HCT116 (cell line): ENCODE results near the gene MYO1B. TPM values are rescaled to one million over a fixed set of nuclear protein-coding genes. Genes with fewer than 3 reads are reported as not detected.

Experiments
- ATAC-seq: fragments of 200-7000 bp; cut with Tn5 transposase; 2 replicates; pipeline ENCODE4 v1.9.1; 2020; ENCODE audit warnings: mild to moderate bottlenecking, moderate library complexity
- BruUV-seq: library from RNA; stranded (reverse); fragments of 400-500 nt; replicated peaks from 2 replicates; lab custom pipeline; 2021; lab: Mats Ljungman, UMichigan
- CTCF ChIA-PET: fragments of 300-600 bp; sonication (Branson Sonifier 250); formaldehyde crosslinking; loops from one replicate; lab custom pipeline; 2021; ENCODE audit warnings: antibody characterized with exemption; lab: Charles Lee
- POLR2A ChIA-PET: fragments of 300-600, 350-600 bp; sonication (Branson Sonifier 250); formaldehyde crosslinking; loops from one replicate; lab custom pipeline; 2021; ENCODE audit warnings: antibody characterized with exemption; lab: Charles Lee
- RAD21 ChIA-PET, 2 experiments: fragments of 300-600 bp; sonication (Branson Sonifier 250); formaldehyde crosslinking; loops; one replicate each; lab custom pipeline; 2023; ENCODE audit warnings: low total read pairs in 2 of 2; ENCODE audit not compliant: uncharacterized antibody in 2 of 2, unreplicated experiment in 2 of 2, low non-redundant PET in 1 of 2; lab: Charles Lee
- DNase-seq: peaks from one replicate; pipeline ENCODE4 v3.0.0-alpha.2; 2010; ENCODE audit warnings: low read depth, low spot score
- H2AFZ ChIP-seq: fragments of 200-600 bp; shearing (Covaris generic), sonication (generic); 2 replicates; pipeline ENCODE4 v1.6.1; 2017; ENCODE audit warnings: low read depth, mixed run types, mixed read lengths, antibody characterized with exemption, low read length; ENCODE audit not compliant: poor library complexity, severe bottlenecking
- H3K27ac ChIP-seq: 2 replicates; pipeline ENCODE4 v1.5.1; 2012; ENCODE audit warnings: low read depth, low read length
- H3K27me3 ChIP-seq: fragments of 200-600 bp; sonication (generic); 2 replicates; pipeline ENCODE4 v1.6.1; 2016; ENCODE audit warnings: mixed run types, low read length, mixed read lengths; ENCODE audit not compliant: insufficient read depth
- H3K36me3 ChIP-seq, 2 experiments: fragments of 200-500 bp in 1 of 2; fragments of 200-600 bp in 1 of 2; sonication (Bioruptor generic) in 1 of 2; sonication (generic) in 1 of 2; 2 replicates each; pipeline versions ENCODE4 v1.5.1 to v1.6.1; 2014 to 2016; ENCODE audit warnings: low read length in 2 of 2, inconsistent platforms in 1 of 2, mixed read lengths in 1 of 2, mixed run types in 1 of 2; ENCODE audit not compliant: insufficient read depth in 2 of 2, control insufficient read depth in 1 of 2
- H3K4me1 ChIP-seq, 2 experiments: fragments of 200-600 bp in 1 of 2; sonication (generic) in 1 of 2; 2 replicates each; pipeline versions ENCODE4 v1.5.1 to v1.6.1; 2012 to 2017; ENCODE audit warnings: low read length in 2 of 2, inconsistent platforms in 1 of 2, mild to moderate bottlenecking in 1 of 2, mixed read lengths in 1 of 2, mixed run types in 1 of 2, moderate library complexity in 1 of 2; ENCODE audit not compliant: insufficient read depth in 2 of 2, control insufficient read depth in 1 of 2
- H3K4me2 ChIP-seq: fragments of 200-600 bp; sonication (generic); 2 replicates; pipeline ENCODE4 v1.6.1; 2017; ENCODE audit warnings: mixed run types, low read length, mixed read lengths
- H3K4me3 ChIP-seq, 2 experiments: fragments of 200-600 bp in 1 of 2; sonication (generic) in 1 of 2; replicated peaks in 1 of 2; 2 replicates each; pipeline ENCODE4 v1.5.1; 2011 to 2016; ENCODE audit warnings: low read length in 2 of 2, control low read depth in 1 of 2, low read depth in 1 of 2, mild to moderate bottlenecking in 1 of 2, mixed read lengths in 1 of 2, mixed run types in 1 of 2
- H3K79me2 ChIP-seq: fragments of 200-600 bp; sonication (generic); 2 replicates; pipeline ENCODE4 v1.6.1; 2017; ENCODE audit warnings: mild to moderate bottlenecking, mixed run types, low read length, moderate library complexity, mixed read lengths; ENCODE audit not compliant: insufficient read depth
- H3K9ac ChIP-seq: fragments of 200-600 bp; sonication (generic); 2 replicates; pipeline ENCODE4 v1.6.1; 2016; ENCODE audit warnings: low read length, mixed read lengths
- H3K9me2 ChIP-seq: fragments of 200-600 bp; sonication (generic), shearing (Covaris generic); 2 replicates; pipeline ENCODE4 v1.6.1; 2017; ENCODE audit warnings: mixed run types, mild to moderate bottlenecking, moderate library complexity; ENCODE audit not compliant: insufficient read depth
- H3K9me3 ChIP-seq, 2 experiments: fragments of 200-500 bp in 1 of 2; fragments of 200-600 bp in 1 of 2; sonication (Bioruptor generic) in 1 of 2; sonication (generic) in 1 of 2; 2 replicates each; pipeline ENCODE4 v1.6.1; 2014 to 2017; ENCODE audit warnings: low read length in 2 of 2, mixed read lengths in 2 of 2, inconsistent platforms in 1 of 2, low read depth in 1 of 2, mild to moderate bottlenecking in 1 of 2, mixed run types in 1 of 2, moderate library complexity in 1 of 2; ENCODE audit not compliant: control insufficient read depth in 1 of 2, insufficient read depth in 1 of 2
- H4K20me1 ChIP-seq: fragments of 200-600 bp; sonication (generic), shearing (Covaris generic); 2 replicates; pipeline ENCODE4 v1.6.1; 2017; ENCODE audit warnings: mixed run types, mild to moderate bottlenecking, moderate library complexity; ENCODE audit not compliant: insufficient read depth
- CEBPB ChIP-seq: IDR thresholded peaks from 2 replicates; pipeline ENCODE4 v1.6.1; 2012; ENCODE audit warnings: low read depth
- EGR1 ChIP-seq: IDR thresholded peaks from 2 replicates; pipeline ENCODE4 v1.6.1; 2012; ENCODE audit warnings: low read depth
- ELF1 ChIP-seq: IDR thresholded peaks from 2 replicates; pipeline ENCODE4 v1.6.1; 2012; ENCODE audit warnings: low read depth, borderline replicate concordance
- EZH2 ChIP-seq: fragments of 200-600 bp; sonication (generic); IDR thresholded peaks from 2 replicates; pipeline ENCODE4 v1.6.1; 2017; ENCODE audit warnings: antibody characterized with exemption, mixed run types
- EZH2phosphoT487 ChIP-seq: fragments of 200-600 bp; IDR thresholded peaks from 2 replicates; pipeline ENCODE4 v1.6.1; 2018; ENCODE audit warnings: antibody characterized with exemption, borderline replicate concordance
- POLR2A ChIP-seq: IDR thresholded peaks from 2 replicates; pipeline ENCODE4 v1.7.0; 2011; ENCODE audit warnings: borderline replicate concordance; ENCODE audit not compliant: insufficient read depth, insufficient read length; ENCODE audit errors: extremely low read depth
- POLR2AphosphoS5 ChIP-seq: IDR thresholded peaks from 2 replicates; pipeline ENCODE4 v1.6.1; 2011; ENCODE audit warnings: mild to moderate bottlenecking, low read depth, low read length, moderate library complexity
- RAD21 ChIP-seq: IDR thresholded peaks from 2 replicates; pipeline ENCODE4 v1.6.1; 2012; ENCODE audit warnings: low read depth, mild to moderate bottlenecking
- SIN3A ChIP-seq: IDR thresholded peaks from 2 replicates; pipeline ENCODE4 v1.6.1; 2012; ENCODE audit warnings: low read depth
- SP1 ChIP-seq: IDR thresholded peaks from 2 replicates; pipeline ENCODE4 v1.6.1; 2012; ENCODE audit warnings: low read depth
- SRF ChIP-seq: IDR thresholded peaks from 2 replicates; pipeline ENCODE4 v1.6.1; 2012; ENCODE audit warnings: low read depth
- TCF7L2 ChIP-seq: IDR thresholded peaks from 2 replicates; pipeline ENCODE4 v1.7.0; 2011; ENCODE audit warnings: borderline replicate concordance, inconsistent platforms; ENCODE audit not compliant: insufficient read depth, insufficient read length; ENCODE audit errors: extremely low read depth
- YY1 ChIP-seq: IDR thresholded peaks from 2 replicates; pipeline ENCODE4 v1.6.1; 2011; ENCODE audit warnings: low read length, low read depth, moderate library complexity, mild to moderate bottlenecking; ENCODE audit not compliant: insufficient replicate concordance; ENCODE audit errors: extremely low read depth
- intact Hi-C: fragments of 100-400 bp; cut with micrococcal nuclease; formaldehyde crosslinking; loops from 2 replicates; pipeline ENCODE4 v1.10.0; 2022
- total RNA-seq: library from RNA; stranded (reverse); gene quantifications from one replicate; pipeline ENCODE4 v1.2.1, GENCODE V29; 2021; ENCODE audit not compliant: unreplicated experiment
- TF ChIP-seq, protein P1 (sequence below), 3 experiments: fragments of 200-600 bp in 1 of 3; sonication (generic) in 1 of 3; IDR thresholded peaks in 2 of 3; conservative IDR thresholded peaks in 1 of 3; 2 replicates each; pipeline ENCODE4 v1.5.1; 2012 to 2017; ENCODE audit warnings: low read depth in 2 of 3, low read length in 2 of 3, antibody characterized with exemption in 1 of 3, borderline replicate concordance in 1 of 3, control low read depth in 1 of 3, mild to moderate bottlenecking in 1 of 3, mixed read lengths in 1 of 3, mixed run types in 1 of 3, moderate library complexity in 1 of 3; ENCODE audit not compliant: insufficient read depth in 1 of 3

Gene MYO1B
- total RNA-seq, 1 experiment from 2014 or later, result 51.7 TPM

DNA sequence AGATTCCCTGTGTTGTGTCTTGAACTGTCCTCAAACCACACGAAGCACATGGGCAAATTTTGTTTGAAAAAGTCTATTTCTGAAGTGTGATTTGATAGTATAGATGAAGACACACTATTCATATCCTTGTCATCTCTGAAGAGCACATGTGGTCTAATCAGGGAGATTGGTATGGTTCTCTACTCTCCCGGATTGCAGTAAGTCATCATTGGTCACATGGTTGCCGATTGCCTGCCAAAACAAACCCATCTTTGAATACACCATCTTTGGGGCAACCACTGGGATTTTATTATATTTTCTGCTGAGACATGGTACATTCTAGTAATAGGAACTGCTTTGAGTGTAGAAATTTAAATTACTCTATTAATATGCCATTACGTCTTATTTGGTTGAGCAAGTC is 186.9 kb downstream of the MYO1B start:
- no peaks in the 10 kb centered on the region for H3K79me2 ChIP-seq
- no peak overlapping the region for H2AFZ ChIP-seq
- H3K27ac ChIP-seq, result no peak overlapping the region
- H3K9ac ChIP-seq, result no peak overlapping the region
- POLR2A ChIA-PET, result no interaction called here
- RAD21 ChIA-PET, result no interaction called here
- BruUV-seq, result no TSS peak
- no peaks in the 10 kb centered on the region for H3K36me3 ChIP-seq
- no peaks in the 10 kb centered on the region for H3K4me1 ChIP-seq
- no peaks in the 10 kb centered on the region for H4K20me1 ChIP-seq
- H3K27me3 ChIP-seq, result no peaks in the 10 kb centered on the region
- no peak for DNase-seq
- no peak overlapping the region for H3K4me3 ChIP-seq
- intact Hi-C loops, result no loop called here
- H3K4me2 ChIP-seq, result no peak overlapping the region
- H3K9me2 ChIP-seq, result no peaks in the 10 kb centered on the region
- CTCF ChIA-PET, result no interaction called here
- no peak for ATAC-seq
- no peak for TF ChIP-seq EZH2phosphoT487
- no peak for TF ChIP-seq EZH2
- no peak for TF ChIP-seq SP1
- no peak for TF ChIP-seq POLR2A
- TF ChIP-seq EGR1, result no peak
- TF ChIP-seq SRF, result no peak
- no peak for TF ChIP-seq POLR2AphosphoS5
- TF ChIP-seq CEBPB, result no peak
- TF ChIP-seq YY1, result no peak
- TF ChIP-seq ELF1, result no peak
- TF ChIP-seq RAD21, result no peak
- no peak for TF ChIP-seq SIN3A
- TF ChIP-seq TCF7L2, result no peak
- TF ChIP-seq, protein P1, sequence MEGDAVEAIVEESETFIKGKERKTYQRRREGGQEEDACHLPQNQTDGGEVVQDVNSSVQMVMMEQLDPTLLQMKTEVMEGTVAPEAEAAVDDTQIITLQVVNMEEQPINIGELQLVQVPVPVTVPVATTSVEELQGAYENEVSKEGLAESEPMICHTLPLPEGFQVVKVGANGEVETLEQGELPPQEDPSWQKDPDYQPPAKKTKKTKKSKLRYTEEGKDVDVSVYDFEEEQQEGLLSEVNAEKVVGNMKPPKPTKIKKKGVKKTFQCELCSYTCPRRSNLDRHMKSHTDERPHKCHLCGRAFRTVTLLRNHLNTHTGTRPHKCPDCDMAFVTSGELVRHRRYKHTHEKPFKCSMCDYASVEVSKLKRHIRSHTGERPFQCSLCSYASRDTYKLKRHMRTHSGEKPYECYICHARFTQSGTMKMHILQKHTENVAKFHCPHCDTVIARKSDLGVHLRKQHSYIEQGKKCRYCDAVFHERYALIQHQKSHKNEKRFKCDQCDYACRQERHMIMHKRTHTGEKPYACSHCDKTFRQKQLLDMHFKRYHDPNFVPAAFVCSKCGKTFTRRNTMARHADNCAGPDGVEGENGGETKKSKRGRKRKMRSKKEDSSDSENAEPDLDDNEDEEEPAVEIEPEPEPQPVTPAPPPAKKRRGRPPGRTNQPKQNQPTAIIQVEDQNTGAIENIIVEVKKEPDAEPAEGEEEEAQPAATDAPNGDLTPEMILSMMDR (IDR thresholded peaks at IDR 0.05 in 2 of 3, conservative IDR thresholded peaks at IDR 0.05 in 1 of 3; ENCODE audit: borderline replicate concordance in 1 of 3, insufficient read depth in 1 of 3, low read depth in 2 of 3, low read length in 2 of 3), result no peak
- no peaks in the 10 kb centered on the region for H3K9me3 ChIP-seq
